Brain microvascular endothelial cell (primary cell): ENCODE results near the gene GTPBP1.

Experiments
- DNase-seq: peaks from one replicate; pipeline ENCODE4 v3.0.0-alpha.2; 2020
- H3K27ac ChIP-seq: fragments of 250-450 bp; sonication (Bioruptor Pico); 2 replicates; pipeline ENCODE4 v1.5.1; 2020; ENCODE audit warnings: mild to moderate bottlenecking, moderate library complexity
- H3K27me3 ChIP-seq: fragments of 250-450 bp; sonication (Bioruptor Pico); replicated peaks from 2 replicates; pipeline ENCODE4 v1.5.1; 2020; ENCODE audit warnings: mild to moderate bottlenecking
- H3K36me3 ChIP-seq: fragments of 250-450 bp; sonication (Bioruptor Pico); replicated peaks from 2 replicates; pipeline ENCODE4 v1.5.1; 2020; ENCODE audit warnings: mild to moderate bottlenecking
- H3K4me3 ChIP-seq: 2 replicates; pipeline ENCODE4 v1.5.1; 2011; ENCODE audit warnings: low read depth, mild to moderate bottlenecking, control low read depth, low read length, moderate library complexity
- CTCF ChIP-seq: IDR thresholded peaks from 2 replicates; pipeline ENCODE4 v1.5.1; 2011; ENCODE audit warnings: low read depth, mild to moderate bottlenecking, moderate library complexity, low read length, control low read depth, inconsistent platforms; ENCODE audit errors: missing control alignments
- in situ Hi-C: cut with HindIII; loops from 2 replicates; pipeline ENCODE4 v1.10.0; 2017; ENCODE audit warnings: low sequenced_read_pairs, low pct_ligation_motif_present

The GTPBP1 gene

GRCh38 chr22:38727530-38728451, 22.0 kb downstream of the GTPBP1 start:
- peaks cover 89% of the 10 kb centered on the region for H3K36me3 ChIP-seq
- H3K27ac ChIP-seq, result no peak overlapping the region

GRCh38 chr22:38728871-38729796, 23.4 kb downstream of the GTPBP1 start:
- no peak overlapping the region for H3K4me3 ChIP-seq
- no peaks in the 10 kb centered on the region for H3K27me3 ChIP-seq
- peaks cover 88% of the 10 kb centered on the region for H3K36me3 ChIP-seq
- TF ChIP-seq CTCF, result no peak
- in situ Hi-C loops, result no loop called here
- H3K27ac ChIP-seq, result no peak overlapping the region
- DNase-seq, result no peak

More at GRCh38 chr22:38727530-38728451, 22.0 kb downstream of the GTPBP1 start:
- in situ Hi-C loops, result no loop called here
- no peak overlapping the region for H3K4me3 ChIP-seq
- no peak for TF ChIP-seq CTCF
- no peaks in the 10 kb centered on the region for H3K27me3 ChIP-seq
- DNase-seq, result no peak

GRCh38 chr22:38729946-38730345, 24.2 kb downstream of the GTPBP1 start:
- Histone ChIP-seq H3K4me3 (no peak overlapping the region), H3K36me3 (peaks cover 83% of the 10 kb centered on the region), H3K27ac (no peak overlapping the region), H3K27me3 (no peaks in the 10 kb centered on the region)
- TF ChIP-seq CTCF, result no peak
- in situ Hi-C loops, result no loop called here
- DNase-seq, result no peak

- Histone ChIP-seq H3K4me3 (no peak overlapping the region), H3K27me3 (no peaks in the 10 kb centered on the region), H3K36me3 (peaks cover 81% of the 10 kb centered on the region), H3K27ac (no peak overlapping the region)
- TF ChIP-seq CTCF, result no peak
- DNase-seq, result no peak
- in situ Hi-C loops, result no loop called here
Observed at GRCh38 chr22:38730411-38730871, 24.7 kb downstream of the GTPBP1 start.

- TF ChIP-seq CTCF, result no peak
- H3K27ac ChIP-seq, result no peak overlapping the region
- no peaks in the 10 kb centered on the region for H3K27me3 ChIP-seq
- H3K36me3 ChIP-seq, result peaks cover 74% of the 10 kb centered on the region
- no peak for DNase-seq
- H3K4me3 ChIP-seq, result no peak overlapping the region
- in situ Hi-C loops, result no loop called here
Observed at GRCh38 chr22:38731703-38732161, 26.0 kb downstream of the GTPBP1 start.
